ENCODE data around the gene LRRC43. TPM values are rescaled to one million over a fixed set of nuclear protein-coding genes. Genes with fewer than 3 reads are reported as not detected.

The LRRC43 gene
- total RNA-seq, 1 experiment from 2014 or later = 0.22 TPM

GRCh38 chr12:122137229-122137628 is 45.7 kb upstream of the LRRC43 start:
- ChIA-PET POLR2A (interaction anchor here (1.1 kb wide), 1 partner anchor 89 kb away, joined by 4 read pairs; the partner anchor contains the start of gene DIABLO), CTCF (interaction anchor here (0.8 to 1.9 kb wide), 16 partner anchors 8 to 219 kb away, joined by 3 to 32 read pairs (median 4); partner anchors contain the start of genes CFAP251 and LRRC43)
- H3K36me3 Mint-ChIP-seq = peaks cover 38% of the 10 kb centered on the region
- DNase-seq (ENCODE audit: low spot score) (peak; percentile 81), ATAC-seq (peak; percentile 91)
- H3K4me1 Mint-ChIP-seq = 0 out of 2 replicates have a peak, but pooled peaks cover 6% of the 10 kb centered on the region
- TF ChIP-seq ATF2 (CRISPR knock-in tag; IDR thresholded peaks at IDR 0.05; ENCODE audit: borderline replicate concordance, low read depth) = no peak
- TF ChIP-seq FOXP1 (CRISPR knock-in tag; IDR thresholded peaks at IDR 0.05; ENCODE audit: borderline replicate concordance) = no peak
- peak; percentile 60 for TF ChIP-seq CTCF (IDR thresholded peaks at IDR 0.05)
- TF ChIP-seq ZNF423 (CRISPR knock-in tag; IDR thresholded peaks at IDR 0.05) = no peak
- TF ChIP-seq GTF2I (CRISPR knock-in tag; conservative IDR thresholded peaks at IDR 0.05) = no peak
- TF ChIP-seq ZNF396 (CRISPR knock-in tag; IDR thresholded peaks at IDR 0.05; ENCODE audit: borderline replicate concordance) = no peak
- TF ChIP-seq ZNF671 (CRISPR knock-in tag; IDR thresholded peaks at IDR 0.05) = no peak
- no peak for TF ChIP-seq USF2 (CRISPR knock-in tag; IDR thresholded peaks at IDR 0.05)
- TF ChIP-seq SP1 (CRISPR knock-in tag; conservative IDR thresholded peaks at IDR 0.05) = no peak
- H3K4me3 Mint-ChIP-seq = peak overlapping the region; percentile 24
- H3K27me3 Mint-ChIP-seq (ENCODE audit: low read depth) = no peaks in the 10 kb centered on the region
- H3K27ac Mint-ChIP-seq = no peak overlapping the region
- H3K9me3 Mint-ChIP-seq = peaks cover 4% of the 10 kb centered on the region; the same call in 1 of the 2 replicates

GRCh38 chr12:122137681-122138080 is 45.2 kb upstream of the LRRC43 start:
- peak; percentile 46; the same call in 1 of the 2 replicates for TF ChIP-seq SP1 (CRISPR knock-in tag; conservative IDR thresholded peaks at IDR 0.05)
- 0 out of 2 replicates have a peak, but pooled peaks have one; percentile 10 for TF ChIP-seq FOXK1 (CRISPR knock-in tag; IDR thresholded peaks at IDR 0.05)
- no peak for TF ChIP-seq AFF4 (CRISPR knock-in tag; IDR thresholded peaks at IDR 0.05; ENCODE audit: borderline replicate concordance)
- no peak for TF ChIP-seq ATF3 (CRISPR knock-in tag; conservative IDR thresholded peaks at IDR 0.05)
- Mint-ChIP-seq H3K9me3 (peaks cover 7% of the 10 kb centered on the region; the same call in 1 of the 2 replicates), H3K27me3 (ENCODE audit: low read depth) (no peaks in the 10 kb centered on the region), H3K27ac (no peak overlapping the region), H3K36me3 (peaks cover 40% of the 10 kb centered on the region), H3K4me1 (0 out of 2 replicates have a peak, but pooled peaks cover 6% of the 10 kb centered on the region), H3K4me3 (peak overlapping the region; percentile 24; the same call in 1 of the 2 replicates)
- POLR2A ChIA-PET = interaction anchor here (1.1 kb wide), 1 partner anchor 88 kb away, joined by 4 read pairs; the partner anchor contains the start of gene DIABLO
- ATAC-seq = peak; percentile 94
- CTCF ChIA-PET = interaction anchor here (0.6 to 1.9 kb wide), 28 partner anchors 8 to 332 kb away, joined by 3 to 32 read pairs (median 4); partner anchors contain the start of genes B3GNT4, CFAP251 and LRRC43
- DNase-seq (ENCODE audit: low spot score) = peak; percentile 82
